Right hindlimb (tissue), 1 donor: ENCODE measurements around the gene DYNLT2B.
"Not testable (repeated sequence)": the region's sequence is repeated elsewhere in the genome, so short reads cannot be mapped to it uniquely, and the experiment has no call there.

Experiments used
- DNase-seq: peaks from one replicate; pipeline ENCODE4 v3.0.0-alpha.2; 2018

DYNLT2B gene

DNA sequence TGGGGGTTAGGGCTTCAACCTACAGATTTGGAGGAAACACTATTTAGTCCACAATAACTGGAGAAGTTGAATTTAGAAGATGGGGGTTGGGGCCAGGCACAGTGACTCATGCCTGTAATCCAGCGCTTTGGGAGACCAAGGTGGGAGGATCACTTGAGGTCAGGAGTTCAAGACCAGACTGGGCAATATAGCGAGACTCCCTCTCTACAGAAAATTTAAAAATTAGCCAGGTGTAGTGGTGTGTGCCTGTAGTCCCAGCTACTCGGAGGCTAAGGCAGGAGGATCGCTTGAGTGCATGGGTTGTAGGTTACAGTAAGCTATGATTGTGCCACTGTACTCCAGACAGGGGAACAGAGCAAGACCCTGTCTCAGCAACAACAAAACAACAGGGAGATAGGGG, 5.0 kb upstream of the DYNLT2B start:
- no peak for DNase-seq

DNA sequence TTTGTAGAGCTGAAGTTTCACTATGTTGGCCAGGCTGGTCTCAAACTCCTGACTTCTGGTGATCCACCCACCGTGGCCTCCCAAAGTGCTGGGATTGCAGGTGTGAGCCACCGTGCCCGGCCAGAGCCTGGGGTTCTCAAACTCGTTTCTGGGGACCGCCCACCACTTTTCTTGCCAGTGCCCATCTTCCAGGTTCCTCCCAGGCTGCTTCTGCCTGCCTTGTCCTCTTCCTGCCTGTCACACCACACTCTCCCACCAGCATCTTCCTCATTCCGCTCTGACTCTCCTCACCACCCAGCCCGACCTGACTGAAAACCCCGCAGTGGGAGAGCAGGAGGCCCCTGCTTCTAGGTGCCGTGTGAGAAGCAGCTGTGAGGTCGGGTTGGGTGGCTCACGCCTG, 3.1 kb upstream of the DYNLT2B start:
- no peak for DNase-seq

- DNase-seq: no peak
These were observed 2.1 kb upstream of the DYNLT2B start for GRCh38 chr3:196320137-196320536.

- not testable (repeated sequence) for DNase-seq
These were observed 997 bp downstream of the DYNLT2B start for GRCh38 chr3:196316799-196317686.

DNA sequence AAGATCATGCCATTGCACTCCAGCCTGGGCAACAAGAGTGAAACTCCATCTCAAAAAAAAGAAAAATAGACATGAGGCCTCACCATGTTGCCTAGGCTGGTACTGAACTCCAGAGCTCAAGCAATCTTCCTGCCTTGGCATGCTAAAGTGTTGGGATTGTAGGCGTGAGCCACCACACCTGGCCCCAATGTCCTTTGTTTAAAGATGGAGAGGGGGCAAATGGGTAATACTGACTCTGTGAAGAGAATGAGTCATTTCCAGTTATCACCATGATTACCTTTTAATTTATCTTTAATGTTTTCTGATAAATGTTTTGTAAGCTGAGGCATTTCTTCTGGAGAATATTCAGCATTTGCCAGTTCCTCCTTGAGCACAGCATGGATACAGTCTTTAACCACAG, 2.2 kb downstream of the DYNLT2B start:
- no peak for DNase-seq

DNA sequence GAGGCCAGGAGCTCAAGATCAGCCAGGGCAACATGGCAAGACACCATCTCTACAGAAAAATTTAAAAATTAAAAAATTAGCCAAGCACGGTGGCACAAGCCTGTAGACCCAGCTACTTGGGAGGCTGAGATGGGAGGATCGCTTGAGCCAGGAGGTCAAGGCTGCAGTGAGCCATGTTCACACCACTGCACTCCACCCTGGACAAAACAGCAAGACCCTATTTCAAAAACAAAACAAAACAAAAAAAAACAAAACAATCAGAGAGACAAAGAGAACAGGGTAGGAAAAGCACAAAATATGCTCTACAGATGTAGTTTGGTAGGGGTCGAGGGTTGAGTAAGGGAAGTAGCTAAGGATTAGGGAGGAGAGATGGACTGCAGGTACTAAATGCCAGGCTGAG, 3.4 kb downstream of the DYNLT2B start:
- no peak for DNase-seq

- not testable (repeated sequence) for DNase-seq
These were observed 4.0 kb downstream of the DYNLT2B start for GRCh38 chr3:196314086-196314485.

DNA sequence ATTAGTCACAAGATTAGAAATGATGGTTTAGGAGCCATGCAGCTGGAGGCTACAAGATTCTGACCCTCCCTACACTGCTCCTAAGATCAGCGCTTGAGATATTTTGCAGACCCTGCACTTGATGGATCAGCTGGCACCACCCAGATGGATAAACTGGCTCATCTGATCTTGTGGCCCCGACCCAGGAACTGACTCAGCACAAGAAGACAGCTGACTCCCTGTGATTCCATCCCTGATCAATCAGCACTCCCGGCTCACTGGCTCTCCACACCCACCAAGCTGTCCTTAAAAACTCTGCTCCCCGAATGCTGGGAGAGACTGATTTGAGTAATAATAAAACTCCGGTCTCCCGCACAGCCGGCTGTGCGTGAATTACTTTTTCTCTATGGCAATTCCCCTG, 15.1 kb downstream of the DYNLT2B start:
- DNase-seq: not testable (repeated sequence)

- not testable (repeated sequence) for DNase-seq
These were observed 15.5 kb downstream of the DYNLT2B start for GRCh38 chr3:196302551-196302950.

DNA sequence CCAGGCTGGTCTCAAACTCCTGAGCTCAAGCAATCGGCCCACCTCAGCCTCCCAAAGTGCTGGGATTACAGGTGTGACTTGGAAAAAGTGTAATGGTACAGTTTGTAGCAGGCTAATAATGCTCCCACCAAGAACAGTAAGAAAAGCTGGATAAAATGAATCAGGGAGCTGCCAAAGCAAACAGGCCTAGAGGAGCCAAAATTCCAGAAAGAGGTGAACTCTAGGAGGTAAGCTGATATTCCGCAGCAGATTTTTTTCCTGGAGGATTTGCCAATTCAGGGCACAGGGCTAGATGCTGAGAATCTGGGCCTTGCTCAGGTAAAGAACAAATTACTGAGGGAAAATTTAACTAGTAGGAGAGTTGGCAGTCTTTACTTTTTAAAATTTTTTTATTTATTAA, 19.5 kb downstream of the DYNLT2B start:
- DNase-seq: no peak

GRCh38 chr3:196292286-196292923, 25.6 kb downstream of the DYNLT2B start:
- DNase-seq: no peak

GRCh38 chr3:196288141-196288460, 29.9 kb downstream of the DYNLT2B start:
- DNase-seq: no peak

- peak; percentile 96 for DNase-seq
These were observed 30.4 kb downstream of the DYNLT2B start, which contains the start of gene PCYT1A for GRCh38 chr3:196287440-196288140. Gene PCYT1A (minus strand): TSS chr3:196287726. CDS start chr3:196270531, 17,195 bp downstream.

DNA sequence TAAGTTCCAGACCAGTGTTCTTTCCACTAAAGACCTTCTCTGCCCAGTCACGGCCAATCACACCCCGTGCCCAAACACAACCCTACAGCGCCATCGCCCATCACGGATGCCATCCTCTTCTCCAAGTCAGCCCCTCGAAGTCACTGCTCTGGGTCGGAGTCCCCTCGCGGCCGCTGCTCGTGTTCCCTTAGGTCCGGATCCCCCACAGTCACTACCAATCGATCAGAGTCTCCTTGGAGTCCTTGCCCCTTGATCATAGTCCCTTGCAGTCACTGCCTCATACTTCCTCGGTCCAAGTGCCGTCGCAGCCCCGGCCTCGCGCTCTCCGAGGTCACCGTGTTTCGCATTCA, 31.0 kb downstream of the DYNLT2B start:
- no peak for DNase-seq

- DNase-seq: no peak
These were observed 33.6 kb downstream of the DYNLT2B start for GRCh38 chr3:196284396-196284795.

GRCh38 chr3:196281962-196282361, 36.1 kb downstream of the DYNLT2B start:
- DNase-seq: no peak

GRCh38 chr3:196280689-196281440, 37.2 kb downstream of the DYNLT2B start:
- no peak for DNase-seq

- no peak for DNase-seq
These were observed 42.9 kb downstream of the DYNLT2B start for GRCh38 chr3:196275126-196275525.

GRCh38 chr3:196274585-196274984, 43.5 kb downstream of the DYNLT2B start:
- DNase-seq: no peak

- DNase-seq: no peak
These were observed 44.4 kb downstream of the DYNLT2B start for GRCh38 chr3:196273655-196274054.

DNA sequence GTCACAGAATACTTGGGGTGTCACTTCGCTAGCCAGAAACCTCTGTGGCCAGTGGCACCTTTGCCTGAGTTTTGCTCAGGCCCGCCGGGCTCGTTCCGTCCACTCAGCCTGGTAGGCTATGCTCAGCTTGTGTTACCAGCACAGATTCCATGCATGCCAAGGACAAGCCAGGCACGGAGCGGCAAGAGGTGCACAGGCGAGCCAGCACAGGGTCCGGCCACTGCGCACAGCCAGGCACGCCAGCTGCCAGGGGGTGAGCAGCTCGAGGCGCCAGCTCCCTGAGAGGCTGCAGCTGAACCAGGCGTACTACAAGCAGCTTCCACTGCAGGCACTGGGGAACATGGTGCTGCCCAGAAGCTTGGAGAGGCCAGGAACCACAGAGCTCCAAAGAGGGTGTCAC, 45.2 kb downstream of the DYNLT2B start:
- no peak for DNase-seq

- DNase-seq: no peak
These were observed 47.5 kb downstream of the DYNLT2B start for GRCh38 chr3:196270499-196270898.
